Kidney epithelial cell (primary cell): ENCODE results near the gene KANTR. TPM values are rescaled to one million over a fixed set of nuclear protein-coding genes. Genes with fewer than 3 reads are reported as not detected.
A peak's percentile ranks its signal among the peaks of the same experiment; 100 is the strongest.

Experiments
- DNase-seq: peaks from one replicate; pipeline ENCODE4 v3.0.0-alpha.2; 2010; ENCODE audit warnings: low read depth
- H3K27me3 ChIP-seq: 2 replicates; pipeline ENCODE4 v1.6.0; 2011; ENCODE audit warnings: low read length; ENCODE audit not compliant: control insufficient read depth, insufficient read depth
- H3K36me3 ChIP-seq: 2 replicates; pipeline ENCODE4 v1.5.1; 2011; ENCODE audit warnings: low read length; ENCODE audit not compliant: control insufficient read depth, insufficient read depth
- H3K4me3 ChIP-seq: 2 replicates; pipeline ENCODE4 v1.5.1; 2011; ENCODE audit warnings: low read depth, mild to moderate bottlenecking, control low read depth, low read length
- total RNA-seq: library from RNA; depleted of rRNA; stranded (reverse); fragments of >200 nt; gene quantifications from 2 replicates; pipeline ENCODE4 v1.2.3, GENCODE V29; 2015
- TF ChIP-seq, protein P1 (sequence below): IDR thresholded peaks from 2 replicates; pipeline ENCODE4 v1.5.1; 2011; ENCODE audit warnings: mild to moderate bottlenecking, moderate library complexity, low read length, control low read depth, inconsistent platforms; ENCODE audit not compliant: insufficient read depth, poor library complexity, severe bottlenecking

Gene KANTR
- total RNA-seq, 1 donor from 2014 or later, result 5.0 TPM

DNA sequence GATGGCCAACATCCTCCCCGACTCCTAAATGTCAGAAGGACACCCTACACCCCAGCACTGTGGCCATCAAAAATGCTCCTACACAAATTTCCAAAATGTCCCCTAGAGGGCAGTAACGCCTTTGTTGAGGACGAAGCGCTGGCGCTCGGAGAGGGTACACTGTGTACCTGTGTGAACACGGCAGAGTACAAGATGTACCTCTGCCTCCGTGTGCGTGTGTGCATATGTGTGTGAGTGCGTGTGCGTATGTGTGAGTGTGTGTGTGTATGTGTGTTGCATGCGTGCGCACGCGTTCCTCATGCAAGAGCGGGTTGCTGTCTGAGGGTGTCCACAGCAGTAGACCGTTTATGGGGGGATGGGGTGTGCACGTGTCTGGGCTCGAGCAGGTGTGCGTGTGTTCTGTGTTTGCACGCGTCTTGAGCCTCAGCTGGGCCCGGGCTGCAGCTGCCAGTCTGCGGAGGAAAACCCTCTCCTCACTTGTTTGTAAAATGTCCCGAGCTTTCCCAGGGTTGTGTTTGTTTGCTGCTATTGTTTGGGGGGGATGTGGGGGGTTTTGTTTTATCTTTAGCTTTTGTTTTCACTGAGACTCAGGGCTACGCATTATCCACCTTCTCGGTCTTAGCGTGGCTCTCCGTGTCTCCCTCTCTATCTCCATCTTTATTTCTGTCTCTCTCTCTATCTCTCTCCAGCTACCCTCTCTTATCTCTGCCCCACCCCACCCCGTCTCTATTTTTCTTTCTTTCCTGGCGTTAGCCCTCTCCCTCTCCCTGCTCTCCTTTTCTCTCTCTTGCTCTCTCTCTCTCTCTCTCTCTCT, 22.1 kb upstream of the KANTR start:
- DNase-seq, result no peak
- TF ChIP-seq, protein P1, sequence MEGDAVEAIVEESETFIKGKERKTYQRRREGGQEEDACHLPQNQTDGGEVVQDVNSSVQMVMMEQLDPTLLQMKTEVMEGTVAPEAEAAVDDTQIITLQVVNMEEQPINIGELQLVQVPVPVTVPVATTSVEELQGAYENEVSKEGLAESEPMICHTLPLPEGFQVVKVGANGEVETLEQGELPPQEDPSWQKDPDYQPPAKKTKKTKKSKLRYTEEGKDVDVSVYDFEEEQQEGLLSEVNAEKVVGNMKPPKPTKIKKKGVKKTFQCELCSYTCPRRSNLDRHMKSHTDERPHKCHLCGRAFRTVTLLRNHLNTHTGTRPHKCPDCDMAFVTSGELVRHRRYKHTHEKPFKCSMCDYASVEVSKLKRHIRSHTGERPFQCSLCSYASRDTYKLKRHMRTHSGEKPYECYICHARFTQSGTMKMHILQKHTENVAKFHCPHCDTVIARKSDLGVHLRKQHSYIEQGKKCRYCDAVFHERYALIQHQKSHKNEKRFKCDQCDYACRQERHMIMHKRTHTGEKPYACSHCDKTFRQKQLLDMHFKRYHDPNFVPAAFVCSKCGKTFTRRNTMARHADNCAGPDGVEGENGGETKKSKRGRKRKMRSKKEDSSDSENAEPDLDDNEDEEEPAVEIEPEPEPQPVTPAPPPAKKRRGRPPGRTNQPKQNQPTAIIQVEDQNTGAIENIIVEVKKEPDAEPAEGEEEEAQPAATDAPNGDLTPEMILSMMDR, result peak; percentile 66
- Histone ChIP-seq H3K36me3 (no peaks in the 10 kb centered on the region), H3K27me3 (peaks cover 3% of the 10 kb centered on the region), H3K4me3 (peak overlapping the region; percentile 30)

DNA sequence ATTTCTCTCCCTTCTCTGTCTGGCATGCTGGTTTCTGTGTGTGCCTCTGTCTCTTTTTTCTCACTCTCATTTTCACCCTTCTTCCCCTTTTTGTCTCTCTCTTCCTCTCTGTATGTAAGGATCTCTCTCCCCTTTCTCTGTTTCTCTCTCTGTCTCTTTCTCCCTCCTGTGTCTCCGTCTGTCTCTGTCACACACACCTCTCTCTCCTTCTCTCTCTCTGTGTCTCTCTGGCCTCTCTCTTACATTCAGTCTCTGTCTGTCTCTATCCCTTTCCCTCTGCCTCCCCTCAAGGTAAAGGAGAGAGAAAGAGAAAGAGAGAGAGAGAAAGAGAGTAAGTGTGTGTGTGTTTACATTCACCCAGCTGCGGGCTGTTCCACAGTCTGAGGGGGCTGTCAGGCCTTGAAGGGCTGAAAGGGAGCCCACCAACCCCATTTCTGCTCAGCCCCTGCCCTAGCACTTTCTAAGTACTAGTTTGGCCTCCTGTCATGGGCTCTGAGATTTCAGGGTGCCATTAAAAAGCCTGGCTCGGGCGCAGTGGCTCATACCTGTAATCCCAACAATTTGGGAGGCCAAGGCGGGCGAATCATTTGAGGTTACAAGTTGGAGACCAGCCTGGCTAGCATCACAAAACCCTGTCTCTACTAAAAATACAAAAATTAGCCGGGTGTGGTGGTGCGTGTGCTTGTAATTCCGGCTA, 21.4 kb upstream of the KANTR start:
- Histone ChIP-seq H3K36me3 (no peaks in the 10 kb centered on the region), H3K4me3 (no peak overlapping the region), H3K27me3 (peaks cover 3% of the 10 kb centered on the region)
- TF ChIP-seq, protein P1, result no peak
- no peak for DNase-seq

DNA sequence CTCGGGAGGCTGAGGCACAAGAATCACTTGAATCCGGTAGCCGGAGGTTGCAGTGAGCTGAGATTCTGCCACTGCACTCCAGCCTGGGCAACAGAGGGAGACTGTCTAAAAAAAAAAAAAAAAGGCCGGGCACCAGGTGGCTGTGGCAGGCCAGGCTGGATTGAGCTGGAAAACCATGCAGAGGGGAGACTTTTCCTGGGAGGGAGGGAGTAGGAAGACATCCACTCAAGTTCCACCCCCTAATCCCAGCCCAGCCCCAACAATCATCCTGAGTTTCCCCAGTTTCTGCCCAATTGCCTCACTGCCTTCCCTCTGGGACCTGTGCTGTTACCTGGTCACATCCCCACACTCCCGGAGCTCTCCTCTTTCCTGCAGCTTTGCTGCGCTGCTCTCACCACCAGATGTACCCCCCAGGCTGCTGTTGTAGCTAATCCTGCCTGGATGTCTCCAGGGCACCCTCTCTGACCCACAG, 20.8 kb upstream of the KANTR start:
- Histone ChIP-seq H3K4me3 (no peak overlapping the region), H3K36me3 (no peaks in the 10 kb centered on the region), H3K27me3 (peaks cover 3% of the 10 kb centered on the region)
- TF ChIP-seq, protein P1, result no peak
- DNase-seq, result no peak

DNA sequence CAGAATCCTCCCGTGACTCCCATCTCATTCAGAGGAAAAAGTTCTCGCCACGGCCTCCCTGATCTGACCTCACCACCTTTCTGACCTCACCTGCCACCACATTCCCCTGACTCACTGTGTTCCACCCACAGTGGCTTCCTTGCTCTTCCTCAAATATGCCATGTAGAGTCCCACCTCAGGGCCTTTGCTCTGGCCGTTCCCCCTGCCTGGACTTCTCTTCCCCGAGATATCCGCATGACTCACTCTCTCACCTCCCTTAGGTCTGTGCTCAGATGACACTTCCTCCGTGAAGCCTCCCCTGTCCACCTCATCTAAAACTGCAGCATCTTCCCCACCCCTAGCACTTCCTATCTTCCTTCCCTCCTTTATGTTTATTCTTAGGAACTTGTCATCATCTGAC, 18.9 kb upstream of the KANTR start:
- no peaks in the 10 kb centered on the region for H3K36me3 ChIP-seq
- H3K27me3 ChIP-seq, result peaks cover 3% of the 10 kb centered on the region
- TF ChIP-seq, protein P1, result no peak
- DNase-seq, result no peak
- H3K4me3 ChIP-seq, result no peak overlapping the region

DNA sequence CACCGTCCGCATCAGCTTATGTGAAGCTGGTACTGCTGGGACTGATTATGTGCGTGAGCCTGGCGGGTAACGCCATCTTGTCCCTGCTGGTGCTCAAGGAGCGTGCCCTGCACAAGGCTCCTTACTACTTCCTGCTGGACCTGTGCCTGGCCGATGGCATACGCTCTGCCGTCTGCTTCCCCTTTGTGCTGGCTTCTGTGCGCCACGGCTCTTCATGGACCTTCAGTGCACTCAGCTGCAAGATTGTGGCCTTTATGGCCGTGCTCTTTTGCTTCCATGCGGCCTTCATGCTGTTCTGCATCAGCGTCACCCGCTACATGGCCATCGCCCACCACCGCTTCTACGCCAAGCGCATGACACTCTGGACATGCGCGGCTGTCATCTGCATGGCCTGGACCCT, 17.3 kb upstream of the KANTR start:
- no peak for DNase-seq
- Histone ChIP-seq H3K27me3 (peaks cover 3% of the 10 kb centered on the region), H3K36me3 (no peaks in the 10 kb centered on the region), H3K4me3 (no peak overlapping the region)
- TF ChIP-seq, protein P1, result no peak
